Coronary artery (tissue), 2 donors: Measurements from ENCODE around the gene SYT12.

Experiments
- DNase-seq: peaks from one replicate; pipeline ENCODE4 v3.0.0-alpha.2; 2017; ENCODE audit warnings: low spot score
- H3K27ac ChIP-seq, 2 donors: fragments of 200-600 bp; sonication (generic); one replicate each; pipeline ENCODE4 v1.5.1; 2016 to 2019
- H3K4me3 ChIP-seq: fragments of 200-600 bp; sonication (generic); 2 replicates; pipeline ENCODE4 v1.5.1; 2016; ENCODE audit warnings: mild to moderate bottlenecking, moderate library complexity
- CTCF ChIP-seq: fragments of 200-600 bp; sonication (generic); IDR thresholded peaks from one replicate; pipeline ENCODE4 v1.5.1; 2019; ENCODE audit warnings: antibody characterized with exemption

Gene SYT12

GRCh38 chr11:67024410-67024809, 1.5 kb downstream of the SYT12 start:
- H3K4me3 ChIP-seq: peak overlapping the region; percentile 78
- H3K27ac ChIP-seq: peak overlapping the region in 1 of 2 donors; percentile 71
- DNase-seq: no peak
- TF ChIP-seq CTCF: no peak

- Histone ChIP-seq H3K27ac (peak overlapping the region in 1 of 2 donors; percentile 71), H3K4me3 (no peak overlapping the region)
- no peak for TF ChIP-seq CTCF
- no peak for DNase-seq
These were observed 2.0 kb downstream of the SYT12 start for GRCh38 chr11:67024966-67025365.

GRCh38 chr11:67025750-67026149, 2.8 kb downstream of the SYT12 start:
- H3K27ac ChIP-seq: peak overlapping the region in 1 of 2 donors; percentile 71
- no peak for TF ChIP-seq CTCF
- H3K4me3 ChIP-seq: no peak overlapping the region
- DNase-seq: no peak

GRCh38 chr11:67026941-67027340, 4.0 kb downstream of the SYT12 start:
- no peak for DNase-seq
- H3K27ac ChIP-seq: no peak overlapping the region
- no peak for TF ChIP-seq CTCF

GRCh38 chr11:67027483-67027930, 4.6 kb downstream of the SYT12 start:
- Histone ChIP-seq H3K27ac (no peak overlapping the region), H3K4me3 (no peak overlapping the region)
- TF ChIP-seq CTCF: no peak
- no peak for DNase-seq

More at GRCh38 chr11:67026941-67027340, 4.0 kb downstream of the SYT12 start:
- no peak overlapping the region for H3K4me3 ChIP-seq

GRCh38 chr11:67027943-67028542, 5.1 kb downstream of the SYT12 start:
- no peak overlapping the region for H3K27ac ChIP-seq
- H3K4me3 ChIP-seq: no peak overlapping the region
- TF ChIP-seq CTCF: no peak
- no peak for DNase-seq

- no peak for TF ChIP-seq CTCF
These were observed 6.2 kb downstream of the SYT12 start for GRCh38 chr11:67029146-67029545.

More at GRCh38 chr11:67029146-67029545, 6.2 kb downstream of the SYT12 start:
- DNase-seq: no peak
- peak overlapping the region in 1 of 2 donors; percentile 23 for H3K27ac ChIP-seq
- no peak overlapping the region for H3K4me3 ChIP-seq
